22Rv1 (cell line): ENCODE data around the gene COL2A1.

Experiments used
- H3K27ac ChIP-seq: fragments of 450-650 bp; 2 replicates; pipeline ENCODE4 v1.5.1; 2017
- CTCF ChIP-seq: fragments of 450-650 bp; IDR thresholded peaks from 2 replicates; pipeline ENCODE4 v1.5.1; 2017; ENCODE audit warnings: mild to moderate bottlenecking
- ZFX ChIP-seq: fragments of 450-650 bp; IDR thresholded peaks from 2 replicates; pipeline ENCODE4 v1.6.1; 2017; ENCODE audit warnings: antibody characterized with exemption, borderline replicate concordance

Gene COL2A1

GRCh38 chr12:48030173-48030650 lies 25.9 kb upstream of the COL2A1 start:
- TF ChIP-seq ZFX (no peak), CTCF (no peak)
- no peak overlapping the region for H3K27ac ChIP-seq

- no peak for TF ChIP-seq CTCF
- TF ChIP-seq ZFX: no peak
- no peak overlapping the region for H3K27ac ChIP-seq
Observed at GRCh38 chr12:48029491-48030172, 25.4 kb upstream of the COL2A1 start.

GRCh38 chr12:48028541-48029431 lies 24.5 kb upstream of the COL2A1 start:
- no peak for TF ChIP-seq ZFX
- TF ChIP-seq CTCF: no peak

GRCh38 chr12:48027183-48028002 lies 23.1 kb upstream of the COL2A1 start:
- no peak overlapping the region for H3K27ac ChIP-seq
- TF ChIP-seq CTCF (no peak), ZFX (no peak)

More at GRCh38 chr12:48028541-48029431, 24.5 kb upstream of the COL2A1 start:
- H3K27ac ChIP-seq: no peak overlapping the region

- TF ChIP-seq ZFX: no peak
- no peak for TF ChIP-seq CTCF
- H3K27ac ChIP-seq: no peak overlapping the region
Observed at GRCh38 chr12:48026060-48026827, 22.0 kb upstream of the COL2A1 start.

GRCh38 chr12:48025281-48025680 lies 21.0 kb upstream of the COL2A1 start:
- TF ChIP-seq CTCF (no peak), ZFX (no peak)
- no peak overlapping the region for H3K27ac ChIP-seq
